GM12878 (cell line): ENCODE measurements around the gene BSND. TPM values are rescaled to one million over a fixed set of nuclear protein-coding genes. Genes with fewer than 3 reads are reported as not detected.

Experiments
- ATAC-seq: fragments of 200-7000 bp; cut with Tn5 transposase; 3 replicates; pipeline ENCODE4 v1.9.1; 2020; ENCODE audit warnings: mild to moderate bottlenecking, moderate library complexity
- BruUV-seq: library from RNA; stranded (reverse); fragments of 400-500 nt; replicated peaks from 2 replicates; lab custom pipeline; 2021; lab: Mats Ljungman, UMichigan
- CTCF ChIA-PET: fragments of 300-600 bp; sonication (Branson Sonifier 250); formaldehyde crosslinking; extraction: SDS; loops from one replicate; lab custom pipeline; 2021; ENCODE audit warnings: inconsistent platforms; lab: Yijun Ruan, JAX
- POLR2A ChIA-PET: fragments of 350-600 bp; formaldehyde crosslinking; extraction: SDS; loops from one replicate; lab custom pipeline; 2021; ENCODE audit warnings: inconsistent platforms; lab: Charles Lee
- RAD21 ChIA-PET: fragments of 300-600 bp; sonication (Branson Sonifier 250); formaldehyde crosslinking; loops from one replicate; lab custom pipeline; 2023; ENCODE audit warnings: antibody characterized with exemption; ENCODE audit not compliant: unreplicated experiment; lab: Charles Lee
- SMC1A ChIA-PET: fragments of 300-600 bp; sonication (Branson Sonifier 250); formaldehyde crosslinking; loops from one replicate; lab custom pipeline; 2023; ENCODE audit not compliant: unreplicated experiment, uncharacterized antibody; lab: Charles Lee
- DNase-seq: peaks from one replicate; pipeline ENCODE4 v3.0.0-alpha.2; 2011; ENCODE audit warnings: low read depth, low spot score
- FAIRE-seq: peaks from 3 replicates; lab custom pipeline; 2011; peaks lifted over from hg19 to GRCh38; lab: Jason Lieb, UNC
- H2AFZ ChIP-seq: 2 replicates; pipeline ENCODE4 v1.6.0; 2011; ENCODE audit warnings: low read depth, low read length, control low read depth; ENCODE audit not compliant: control insufficient read depth
- H3K27ac ChIP-seq: 2 replicates; pipeline ENCODE4 v1.5.1; 2011; ENCODE audit warnings: control low read depth; ENCODE audit not compliant: control insufficient read depth, insufficient read depth
- H3K27me3 ChIP-seq, 2 experiments: replicated peaks in 1 of 2; 2 replicates each; pipeline versions ENCODE4 v1.6.0 to v1.6.1; 2011; ENCODE audit warnings: low read length in 1 of 2; ENCODE audit not compliant: control insufficient read depth in 2 of 2, insufficient read depth in 2 of 2
- H3K36me3 ChIP-seq, 2 experiments: 2 replicates each; pipeline ENCODE4 v1.5.1; 2011; ENCODE audit warnings: low read length in 1 of 2; ENCODE audit not compliant: control insufficient read depth in 2 of 2, insufficient read depth in 2 of 2
- H3K4me1 ChIP-seq: 2 replicates; pipeline ENCODE4 v1.6.1; 2011; ENCODE audit warnings: mild to moderate bottlenecking, low read length, moderate library complexity, mixed read lengths; ENCODE audit not compliant: control insufficient read depth, insufficient read depth
- H3K4me2 ChIP-seq: 2 replicates; pipeline ENCODE4 v1.6.0; 2011; ENCODE audit warnings: control low read depth; ENCODE audit not compliant: control insufficient read depth, insufficient read depth
- H3K4me3 ChIP-seq: fragments of 200-600 bp; sonication (generic); 2 replicates; pipeline ENCODE4 v1.5.1; 2016
- H3K79me2 ChIP-seq: 2 replicates; pipeline ENCODE4 v1.6.0; 2011; ENCODE audit warnings: low read length; ENCODE audit not compliant: control insufficient read depth, insufficient read depth
- H3K9ac ChIP-seq: 2 replicates; pipeline ENCODE4 v1.8.0; 2011; ENCODE audit warnings: low read length, control low read depth, mixed read lengths; ENCODE audit not compliant: control insufficient read depth, insufficient read depth
- H3K9me3 ChIP-seq: replicated peaks from 3 replicates; pipeline ENCODE4 v1.5.1; 2011; ENCODE audit warnings: mild to moderate bottlenecking, low read length; ENCODE audit not compliant: control insufficient read depth, insufficient read depth
- H4K20me1 ChIP-seq: 2 replicates; pipeline ENCODE4 v1.6.0; 2011; ENCODE audit not compliant: control insufficient read depth, insufficient read depth
- ETV6 ChIP-seq, 2 experiments: fragments of 450-650 bp in 1 of 2; IDR thresholded peaks in 1 of 2; conservative IDR thresholded peaks in 1 of 2; 2 replicates each; pipeline ENCODE4 v1.6.1; 2014; ENCODE audit warnings: antibody characterized with exemption in 1 of 2, borderline replicate concordance in 1 of 2, low read depth in 1 of 2, mild to moderate bottlenecking in 1 of 2, moderate library complexity in 1 of 2
- EZH2 ChIP-seq: IDR thresholded peaks from 2 replicates; pipeline ENCODE4 v1.6.1; 2012; ENCODE audit warnings: low read depth, mild to moderate bottlenecking, control low read depth, inconsistent platforms, low read length, borderline replicate concordance; ENCODE audit not compliant: control insufficient read depth
- NBN ChIP-seq: fragments of 450-650 bp; IDR thresholded peaks from 2 replicates; pipeline ENCODE4 v1.6.1; 2016
- NFXL1 ChIP-seq: fragments of 450-650 bp; IDR thresholded peaks from 2 replicates; pipeline ENCODE4 v1.6.1; 2017; ENCODE audit warnings: antibody characterized with exemption, mild to moderate bottlenecking, borderline replicate concordance
- NR2F1 ChIP-seq: fragments of 450-650 bp; conservative IDR thresholded peaks from 2 replicates; pipeline ENCODE4 v1.6.1; 2017; ENCODE audit warnings: mild to moderate bottlenecking
- RAD51 ChIP-seq: fragments of 450-650 bp; IDR thresholded peaks from 2 replicates; pipeline ENCODE4 v1.6.1; 2016; ENCODE audit warnings: moderate library complexity, mild to moderate bottlenecking, inconsistent platforms
- SMAD5 ChIP-seq: IDR thresholded peaks from 2 replicates; pipeline ENCODE4 v1.6.1; 2016; ENCODE audit warnings: antibody characterized with exemption, low read depth
- SMC3 ChIP-seq: IDR thresholded peaks from 2 replicates; pipeline ENCODE4 v1.6.1; 2011; ENCODE audit warnings: low read length, improper control_type of control experiment, borderline replicate concordance
- SRF ChIP-seq, 2 experiments: IDR thresholded peaks; 2 replicates each; pipeline ENCODE4 v1.6.1; 2011; ENCODE audit warnings: low read depth in 2 of 2, low read length in 2 of 2, mild to moderate bottlenecking in 1 of 2, moderate library complexity in 1 of 2
- ZBED1 ChIP-seq: IDR thresholded peaks from 2 replicates; pipeline ENCODE4 v1.6.1; 2016; ENCODE audit warnings: borderline replicate concordance
- WGBS: methylation state at CpG from one replicate; pipeline ENCODE4 v1.1.6; 2016; ENCODE audit warnings: low lambda C conversion rate; ENCODE audit not compliant: insufficient replicate concordance, insufficient coverage; ENCODE audit errors: missing lambda C conversion rate; 5-methylcytosine and 5-hydroxymethylcytosine counted together
- in situ Hi-C: fragments of 300-500 bp; cut with MboI; formaldehyde crosslinking; loops from 9 replicates; pipeline ENCODE4 v1.14.3; 2018; ENCODE audit warnings: mixed read lengths
- intact Hi-C: fragments of 100-400 bp; cut with micrococcal nuclease; formaldehyde crosslinking; loops from one replicate; pipeline ENCODE4 v1.14.2; 2022; ENCODE audit not compliant: unreplicated experiment
- polyA plus RNA-seq, 11 experiments: library from polyadenylated mRNA; depleted of rRNA in 4 of 11; unstranded in 6 of 11; stranded (reverse) in 5 of 11; fragments of >200 nt; fragmentation: Nextera tagmentation in 4 of 11; fragmentation: Illumina TruSeq in 1 of 11; extraction: Ambion mirVana in 4 of 11; extraction: Trizol in 1 of 11; gene quantifications; 1 replicate in 1 of 11; 2 replicates in 10 of 11; pipeline versions ENCODE4 v1.2.1 to v1.2.3, GENCODE V29; 2011 to 2016; ENCODE audit warnings: inconsistent platforms in 2 of 11, missing spikeins in 2 of 11, low read depth in 1 of 11
- total RNA-seq, 4 experiments: library from RNA; depleted of rRNA in 3 of 4; stranded (reverse); fragments of >200 nt in 3 of 4; fragmentation: Illumina TruSeq in 1 of 4; extraction: Trizol in 1 of 4; gene quantifications; 2 replicates each; pipeline versions ENCODE4 v1.2.1 to v1.2.3, GENCODE V29; 2013 to 2021
- TF ChIP-seq, protein P1 (sequence below): IDR thresholded peaks from 2 replicates; pipeline ENCODE4 v1.6.1; 2011; ENCODE audit warnings: borderline replicate concordance, low read depth, mild to moderate bottlenecking, moderate library complexity, low read length; ENCODE audit not compliant: insufficient read depth, poor library complexity, severe bottlenecking
- TF ChIP-seq, protein P2 (sequence below): fragments of 450-650 bp; IDR thresholded peaks from 2 replicates; pipeline ENCODE4 v1.6.1; 2018; ENCODE audit warnings: borderline replicate concordance, mild to moderate bottlenecking; ENCODE audit not compliant: partially characterized antibody
- TF ChIP-seq, protein P3 (sequence below): fragments of 450-650 bp; IDR thresholded peaks from 2 replicates; pipeline ENCODE4 v1.6.1; 2016; ENCODE audit warnings: mild to moderate bottlenecking, moderate library complexity, borderline replicate concordance
- TF ChIP-seq, protein P4 (sequence below): fragments of 450-650 bp; IDR thresholded peaks from 2 replicates; pipeline ENCODE4 v1.6.1; 2014; ENCODE audit warnings: mild to moderate bottlenecking

The BSND gene
- total and polyA plus RNA-seq, 10 of the 15 experiments (the other 5 are each of a cell fraction or from before 2014, with no cell fraction given) = not detected

GRCh38 chr1:54971317-54971791 is 27.4 kb upstream of the BSND start:
- H3K27ac ChIP-seq = no peak overlapping the region
- H3K4me2 ChIP-seq = no peak overlapping the region
- peak; percentile 97 for ATAC-seq
- H3K9me3 ChIP-seq = no peaks in the 10 kb centered on the region; the same call in 2 of the 3 replicates
- DNase-seq = peak; percentile 60
- no peaks in the 10 kb centered on the region for H3K36me3 ChIP-seq
- no peak overlapping the region for H3K9ac ChIP-seq
- H3K27me3 ChIP-seq = peaks cover 0 to 4% of the 10 kb centered on the region in 2 experiments; a peak in 1 of 4 replicates
- in situ Hi-C loops = no loop called here
- H4K20me1 ChIP-seq = no peaks in the 10 kb centered on the region
- BruUV-seq = no TSS peak
- ChIA-PET POLR2A (interaction anchor here (0.5 kb wide), 1 partner anchor 1026 kb away, joined by 3 read pairs; the partner anchor contains the start of gene IFT25), SMC1A (interaction anchor here (0.7 to 1.0 kb wide), 3 partner anchors 22 to 206 kb away, joined by 3 read pairs; no protein-coding TSS in a partner anchor), CTCF (interaction anchor here (0.8 to 3.2 kb wide), 6 partner anchors 11 to 51 kb away, joined by 3 to 19 read pairs (median 6); no protein-coding TSS in a partner anchor), RAD21 (interaction anchor here (0.8 to 1.4 kb wide), 2 partner anchors 21 to 25 kb away, joined by 3 to 5 read pairs; no protein-coding TSS in a partner anchor)
- intact Hi-C loops = no loop called here
- H2AFZ ChIP-seq = no peak overlapping the region
- FAIRE-seq = peak; percentile 49
- no peaks in the 10 kb centered on the region for H3K79me2 ChIP-seq
- H3K4me1 ChIP-seq = peaks cover 10% of the 10 kb centered on the region
- no peak overlapping the region for H3K4me3 ChIP-seq
- WGBS = 6% methylated on average over 7 of the region's 7 CpGs
- TF ChIP-seq, protein P1, sequence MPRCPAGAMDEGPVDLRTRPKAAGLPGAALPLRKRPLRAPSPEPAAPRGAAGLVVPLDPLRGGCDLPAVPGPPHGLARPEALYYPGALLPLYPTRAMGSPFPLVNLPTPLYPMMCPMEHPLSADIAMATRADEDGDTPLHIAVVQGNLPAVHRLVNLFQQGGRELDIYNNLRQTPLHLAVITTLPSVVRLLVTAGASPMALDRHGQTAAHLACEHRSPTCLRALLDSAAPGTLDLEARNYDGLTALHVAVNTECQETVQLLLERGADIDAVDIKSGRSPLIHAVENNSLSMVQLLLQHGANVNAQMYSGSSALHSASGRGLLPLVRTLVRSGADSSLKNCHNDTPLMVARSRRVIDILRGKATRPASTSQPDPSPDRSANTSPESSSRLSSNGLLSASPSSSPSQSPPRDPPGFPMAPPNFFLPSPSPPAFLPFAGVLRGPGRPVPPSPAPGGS = peak; percentile 9
- TF ChIP-seq NR2F1 (peak; percentile 45; the same call in 1 of the 2 replicates), NFXL1 (no peak), SMAD5 (no peak), NBN (peak; percentile 90), ETV6 (conservative IDR thresholded peaks at IDR 0.05 in 1 of 2, IDR thresholded peaks at IDR 0.05 in 1 of 2; ENCODE audit: borderline replicate concordance in 1 of 2, low read depth in 1 of 2) (peak in 1 of 2 experiments; percentile 84; a peak in 2 of 4 replicates), EZH2 (no peak), RAD51 (peak; percentile 80), SRF (IDR thresholded peaks at IDR 0.05; ENCODE audit: low read depth in 2 of 2, low read length in 2 of 2) (no peak), SMC3 (no peak), ZBED1 (peak; percentile 44; the same call in 1 of the 2 replicates)
- TF ChIP-seq, protein P2, sequence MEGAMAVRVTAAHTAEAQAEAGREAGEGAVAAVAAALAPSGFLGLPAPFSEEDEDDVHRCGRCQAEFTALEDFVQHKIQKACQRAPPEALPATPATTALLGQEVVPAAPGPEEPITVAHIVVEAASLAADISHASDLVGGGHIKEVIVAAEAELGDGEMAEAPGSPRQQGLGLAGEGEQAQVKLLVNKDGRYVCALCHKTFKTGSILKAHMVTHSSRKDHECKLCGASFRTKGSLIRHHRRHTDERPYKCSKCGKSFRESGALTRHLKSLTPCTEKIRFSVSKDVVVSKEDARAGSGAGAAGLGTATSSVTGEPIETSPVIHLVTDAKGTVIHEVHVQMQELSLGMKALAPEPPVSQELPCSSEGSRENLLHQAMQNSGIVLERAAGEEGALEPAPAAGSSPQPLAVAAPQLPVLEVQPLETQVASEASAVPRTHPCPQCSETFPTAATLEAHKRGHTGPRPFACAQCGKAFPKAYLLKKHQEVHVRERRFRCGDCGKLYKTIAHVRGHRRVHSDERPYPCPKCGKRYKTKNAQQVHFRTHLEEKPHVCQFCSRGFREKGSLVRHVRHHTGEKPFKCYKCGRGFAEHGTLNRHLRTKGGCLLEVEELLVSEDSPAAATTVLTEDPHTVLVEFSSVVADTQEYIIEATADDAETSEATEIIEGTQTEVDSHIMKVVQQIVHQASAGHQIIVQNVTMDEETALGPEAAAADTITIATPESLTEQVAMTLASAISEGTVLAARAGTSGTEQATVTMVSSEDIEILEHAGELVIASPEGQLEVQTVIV = no peak
- TF ChIP-seq, protein P3, sequence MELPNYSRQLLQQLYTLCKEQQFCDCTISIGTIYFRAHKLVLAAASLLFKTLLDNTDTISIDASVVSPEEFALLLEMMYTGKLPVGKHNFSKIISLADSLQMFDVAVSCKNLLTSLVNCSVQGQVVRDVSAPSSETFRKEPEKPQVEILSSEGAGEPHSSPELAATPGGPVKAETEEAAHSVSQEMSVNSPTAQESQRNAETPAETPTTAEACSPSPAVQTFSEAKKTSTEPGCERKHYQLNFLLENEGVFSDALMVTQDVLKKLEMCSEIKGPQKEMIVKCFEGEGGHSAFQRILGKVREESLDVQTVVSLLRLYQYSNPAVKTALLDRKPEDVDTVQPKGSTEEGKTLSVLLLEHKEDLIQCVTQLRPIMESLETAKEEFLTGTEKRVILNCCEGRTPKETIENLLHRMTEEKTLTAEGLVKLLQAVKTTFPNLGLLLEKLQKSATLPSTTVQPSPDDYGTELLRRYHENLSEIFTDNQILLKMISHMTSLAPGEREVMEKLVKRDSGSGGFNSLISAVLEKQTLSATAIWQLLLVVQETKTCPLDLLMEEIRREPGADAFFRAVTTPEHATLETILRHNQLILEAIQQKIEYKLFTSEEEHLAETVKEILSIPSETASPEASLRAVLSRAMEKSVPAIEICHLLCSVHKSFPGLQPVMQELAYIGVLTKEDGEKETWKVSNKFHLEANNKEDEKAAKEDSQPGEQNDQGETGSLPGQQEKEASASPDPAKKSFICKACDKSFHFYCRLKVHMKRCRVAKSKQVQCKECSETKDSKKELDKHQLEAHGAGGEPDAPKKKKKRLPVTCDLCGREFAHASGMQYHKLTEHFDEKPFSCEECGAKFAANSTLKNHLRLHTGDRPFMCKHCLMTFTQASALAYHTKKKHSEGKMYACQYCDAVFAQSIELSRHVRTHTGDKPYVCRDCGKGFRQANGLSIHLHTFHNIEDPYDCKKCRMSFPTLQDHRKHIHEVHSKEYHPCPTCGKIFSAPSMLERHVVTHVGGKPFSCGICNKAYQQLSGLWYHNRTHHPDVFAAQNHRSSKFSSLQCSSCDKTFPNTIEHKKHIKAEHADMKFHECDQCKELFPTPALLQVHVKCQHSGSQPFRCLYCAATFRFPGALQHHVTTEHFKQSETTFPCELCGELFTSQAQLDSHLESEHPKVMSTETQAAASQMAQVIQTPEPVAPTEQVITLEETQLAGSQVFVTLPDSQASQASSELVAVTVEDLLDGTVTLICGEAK = no peak
- TF ChIP-seq, protein P4, sequence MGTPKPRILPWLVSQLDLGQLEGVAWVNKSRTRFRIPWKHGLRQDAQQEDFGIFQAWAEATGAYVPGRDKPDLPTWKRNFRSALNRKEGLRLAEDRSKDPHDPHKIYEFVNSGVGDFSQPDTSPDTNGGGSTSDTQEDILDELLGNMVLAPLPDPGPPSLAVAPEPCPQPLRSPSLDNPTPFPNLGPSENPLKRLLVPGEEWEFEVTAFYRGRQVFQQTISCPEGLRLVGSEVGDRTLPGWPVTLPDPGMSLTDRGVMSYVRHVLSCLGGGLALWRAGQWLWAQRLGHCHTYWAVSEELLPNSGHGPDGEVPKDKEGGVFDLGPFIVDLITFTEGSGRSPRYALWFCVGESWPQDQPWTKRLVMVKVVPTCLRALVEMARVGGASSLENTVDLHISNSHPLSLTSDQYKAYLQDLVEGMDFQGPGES = no peak
